B cell (primary cell): ENCODE data around the gene SLC25A5. TPM values are rescaled to one million over a fixed set of nuclear protein-coding genes. Genes with fewer than 3 reads are reported as not detected.

Experiments
- ATAC-seq: fragments of 200-7000 bp; cut with Tn5 transposase; one replicate; pipeline ENCODE4 v1.10.0; 2021; ENCODE audit warnings: low read depth, mild to moderate bottlenecking, moderate number of reproducible peaks, moderate library complexity
- CTCF ChIA-PET: fragments of 350-600 bp; sonication (Branson Sonifier 250); formaldehyde crosslinking; loops from one replicate; lab custom pipeline; 2021; ENCODE audit warnings: antibody characterized with exemption, inconsistent platforms; lab: Charles Lee
- POLR2A ChIA-PET: fragments of 350-600 bp; sonication (Branson Sonifier 250); formaldehyde crosslinking; loops from one replicate; lab custom pipeline; 2021; ENCODE audit warnings: antibody characterized with exemption; lab: Charles Lee
- DNase-seq: peaks from one replicate; pipeline ENCODE4 v3.0.0; 2013
- H2AFZ ChIP-seq: 2 replicates; pipeline ENCODE4 v1.6.1; 2012; ENCODE audit warnings: mild to moderate bottlenecking, low read depth, low read length; ENCODE audit not compliant: insufficient read depth, poor library complexity, severe bottlenecking
- H3K27ac ChIP-seq, 2 donors: 1 replicate in 1 of 2; 2 replicates in 1 of 2; pipeline ENCODE4 v1.5.1; 2012 to 2013; ENCODE audit warnings: low read length in 2 of 2, mild to moderate bottlenecking in 2 of 2, moderate library complexity in 1 of 2
- H3K27me3 ChIP-seq, 4 experiments: fragments of 200-600 bp in 1 of 4; sonication (generic) in 1 of 4; replicated peaks in 1 of 4; 1 replicate in 2 of 4; 2 replicates in 2 of 4; pipeline versions ENCODE4 v1.6.1 to v1.7.0; 2013 to 2016; ENCODE audit warnings: low read length in 3 of 4, mild to moderate bottlenecking in 2 of 4, mixed read lengths in 1 of 4, moderate library complexity in 1 of 4; ENCODE audit not compliant: insufficient read depth in 4 of 4, control insufficient read depth in 3 of 4; ENCODE audit errors: control extremely low read depth in 1 of 4
- H3K36me3 ChIP-seq, 2 experiments: replicated peaks in 1 of 2; 1 replicate in 1 of 2; 2 replicates in 1 of 2; pipeline versions ENCODE4 v1.6.1 to v1.7.1; 2013; ENCODE audit warnings: low read length in 1 of 2; ENCODE audit not compliant: insufficient read depth in 2 of 2, control insufficient read depth in 1 of 2; ENCODE audit errors: control extremely low read depth in 1 of 2, extremely low read depth in 1 of 2
- H3K4me1 ChIP-seq, 2 donors: fragments of 200-600 bp in 1 of 2; sonication (generic) in 1 of 2; 1 replicate in 1 of 2; 2 replicates in 1 of 2; pipeline versions ENCODE4 v1.5.1 to v1.6.1; 2013 to 2017; ENCODE audit warnings: low read length in 2 of 2; ENCODE audit not compliant: control insufficient read depth in 2 of 2, insufficient read depth in 2 of 2
- H3K4me2 ChIP-seq: replicated peaks from 2 replicates; pipeline ENCODE3; 2012; ENCODE audit warnings: mild to moderate bottlenecking, low read depth, low read length; ENCODE audit not compliant: poor library complexity, severe bottlenecking
- H3K4me3 ChIP-seq, 5 experiments: fragments of 200-600 bp in 1 of 5; sonication (generic) in 1 of 5; 1 replicate in 3 of 5; 2 replicates in 2 of 5; pipeline versions ENCODE4 v1.5.1 to v1.7.0; 2011 to 2016; ENCODE audit warnings: low read length in 4 of 5, mild to moderate bottlenecking in 4 of 5, low read depth in 2 of 5, control low read depth in 1 of 5, moderate library complexity in 1 of 5; ENCODE audit not compliant: insufficient read depth in 1 of 5; ENCODE audit errors: control extremely low read depth in 1 of 5, extremely low read depth in 1 of 5
- H3K79me2 ChIP-seq: fragments of 200-600 bp; sonication (generic); one replicate; pipeline ENCODE4 v1.6.0; 2016; ENCODE audit warnings: low read length; ENCODE audit not compliant: control insufficient read depth, insufficient read depth
- H3K9ac ChIP-seq: fragments of 200-600 bp; sonication (generic); 2 replicates; pipeline ENCODE4 v1.6.1; 2017; ENCODE audit warnings: mild to moderate bottlenecking, low read length, moderate library complexity
- H3K9me3 ChIP-seq, 3 donors: one replicate each; pipeline versions ENCODE4 v1.6.1 to v1.7.1; 2013; ENCODE audit warnings: low read length in 2 of 3; ENCODE audit not compliant: control insufficient read depth in 2 of 3, insufficient read depth in 1 of 3; ENCODE audit errors: control extremely low read depth in 1 of 3
- H4K20me1 ChIP-seq: 2 replicates; pipeline ENCODE4 v1.6.0; 2012; ENCODE audit warnings: mild to moderate bottlenecking, low read length; ENCODE audit not compliant: insufficient read depth, control insufficient read depth, poor library complexity, severe bottlenecking
- H3K27ac Mint-ChIP-seq: one replicate; pipeline ENCODE4 v1.8.0; 2021; ENCODE audit warnings: mixed read lengths
- H3K27me3 Mint-ChIP-seq: one replicate; pipeline ENCODE4 v1.8.0; 2021; ENCODE audit warnings: mixed read lengths
- H3K4me1 Mint-ChIP-seq: one replicate; pipeline ENCODE4 v1.8.0; 2021; ENCODE audit warnings: mixed read lengths
- H3K4me3 Mint-ChIP-seq: one replicate; pipeline ENCODE4 v1.8.0; 2021; ENCODE audit warnings: mixed read lengths
- H3K9me3 Mint-ChIP-seq: one replicate; pipeline ENCODE4 v1.8.0; 2022; ENCODE audit warnings: mixed read lengths; ENCODE audit not compliant: insufficient read depth
- CTCF ChIP-seq: fragments of 200-600 bp; IDR thresholded peaks from one replicate; pipeline ENCODE4 v1.8.0; 2022; ENCODE audit warnings: antibody characterized with exemption, mild to moderate bottlenecking
- EZH2 ChIP-seq: IDR thresholded peaks from 2 replicates; pipeline ENCODE4 v1.6.1; 2012; ENCODE audit warnings: borderline replicate concordance, low read depth, mild to moderate bottlenecking, moderate library complexity, low read length; ENCODE audit not compliant: insufficient read depth, poor library complexity, severe bottlenecking
- WGBS: methylation state at CpG from one replicate; pipeline ENCODE4 v1.1.5; 2013; ENCODE audit warnings: missing lambda C conversion rate; ENCODE audit not compliant: insufficient coverage; 5-methylcytosine and 5-hydroxymethylcytosine counted together
- intact Hi-C: fragments of 100-400 bp; cut with micrococcal nuclease; formaldehyde crosslinking; loops from one replicate; pipeline ENCODE4 v1.10.0; 2022
- polyA plus RNA-seq: library from polyadenylated mRNA; depleted of rRNA; stranded (reverse); fragments of >200 nt; gene quantifications from 2 replicates; pipeline ENCODE4 v1.2.3, GENCODE V29; 2012
- total RNA-seq, 2 donors: library from RNA; stranded (reverse); fragments of 120-200 nt in 1 of 2; gene quantifications; 1 replicate in 1 of 2; 2 replicates in 1 of 2; pipeline versions ENCODE4 v1.2.3 to v1.2.4, GENCODE V29; 2013 to 2022

The SLC25A5 gene
- total and polyA plus RNA-seq, 2 donors (not counting 1 experiment from before 2014, with no cell fraction given) = 142 to 443 TPM

GRCh38 chrX:119455264-119455663 is 13.0 kb upstream of the SLC25A5 start:
- CTCF ChIA-PET = no interaction called here
- Histone ChIP-seq H4K20me1 (no peaks in the 10 kb centered on the region), H2AFZ (no peak overlapping the region), H3K4me1 (no peaks in the 10 kb centered on the region), H3K9ac (no peak overlapping the region), H3K36me3 (no peaks in the 10 kb centered on the region), H3K9me3 (no peaks in the 10 kb centered on the region), H3K4me3 (no peak overlapping the region), H3K79me2 (no peaks in the 10 kb centered on the region), H3K4me2 (no peak overlapping the region), H3K27ac (no peak overlapping the region), H3K27me3 (no peaks in the 10 kb centered on the region)
- no CpG with 5 or more reads among the region's 1 CpG for WGBS
- H3K4me3 Mint-ChIP-seq = no peak overlapping the region
- POLR2A ChIA-PET = no interaction called here
- intact Hi-C loops = no loop called here
- no peak for TF ChIP-seq CTCF
- no peak for TF ChIP-seq EZH2
- no peaks in the 10 kb centered on the region for H3K9me3 Mint-ChIP-seq
- no peak for DNase-seq
- no peaks in the 10 kb centered on the region for H3K27me3 Mint-ChIP-seq
- no peaks in the 10 kb centered on the region for H3K4me1 Mint-ChIP-seq
- ATAC-seq = no peak
- H3K27ac Mint-ChIP-seq = no peak overlapping the region

DNA sequence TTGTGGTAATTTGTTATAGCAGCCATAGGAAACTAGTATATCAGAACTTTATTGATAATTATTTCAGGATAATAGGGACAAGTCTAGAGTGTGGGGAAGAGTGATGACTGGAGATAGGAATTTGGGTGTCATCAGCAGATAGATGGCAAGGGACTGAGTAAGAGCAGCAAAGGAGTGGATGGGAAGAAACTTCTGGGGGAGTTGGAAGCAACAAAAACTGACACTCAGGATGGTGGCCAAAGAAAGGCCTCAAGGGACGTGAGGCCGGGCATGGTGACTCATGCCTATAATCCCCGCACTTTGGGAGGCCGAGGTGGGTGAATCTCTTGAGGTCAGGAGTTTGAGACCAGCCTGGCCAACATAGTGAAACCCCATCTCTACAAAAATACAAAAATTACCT is 9.1 kb upstream of the SLC25A5 start:
- TF ChIP-seq EZH2 = no peak
- TF ChIP-seq CTCF = no peak
- Histone ChIP-seq H2AFZ (no peak overlapping the region), H3K27ac (no peak overlapping the region), H3K9ac (no peak overlapping the region), H3K27me3 (no peaks in the 10 kb centered on the region), H3K4me1 (no peaks in the 10 kb centered on the region), H3K79me2 (no peaks in the 10 kb centered on the region), H3K9me3 (no peaks in the 10 kb centered on the region), H3K4me2 (no peak overlapping the region), H4K20me1 (no peaks in the 10 kb centered on the region), H3K36me3 (no peaks in the 10 kb centered on the region), H3K4me3 (no peak overlapping the region)
- no CpG with 5 or more reads among the region's 4 CpGs for WGBS
- Mint-ChIP-seq H3K9me3 (no peaks in the 10 kb centered on the region), H3K4me1 (no peaks in the 10 kb centered on the region), H3K27ac (no peak overlapping the region), H3K4me3 (no peak overlapping the region), H3K27me3 (no peaks in the 10 kb centered on the region)
- no peak for DNase-seq
- POLR2A ChIA-PET = no interaction called here
- no peak for ATAC-seq
- CTCF ChIA-PET = no interaction called here
- intact Hi-C loops = no loop called here
